ENCODE results near the gene NKAIN4. TPM values are rescaled to one million over a fixed set of nuclear protein-coding genes. Genes with fewer than 3 reads are reported as not detected.

NKAIN4 gene
- polyA plus RNA-seq, 1 donor = 6.8 TPM

DNA sequence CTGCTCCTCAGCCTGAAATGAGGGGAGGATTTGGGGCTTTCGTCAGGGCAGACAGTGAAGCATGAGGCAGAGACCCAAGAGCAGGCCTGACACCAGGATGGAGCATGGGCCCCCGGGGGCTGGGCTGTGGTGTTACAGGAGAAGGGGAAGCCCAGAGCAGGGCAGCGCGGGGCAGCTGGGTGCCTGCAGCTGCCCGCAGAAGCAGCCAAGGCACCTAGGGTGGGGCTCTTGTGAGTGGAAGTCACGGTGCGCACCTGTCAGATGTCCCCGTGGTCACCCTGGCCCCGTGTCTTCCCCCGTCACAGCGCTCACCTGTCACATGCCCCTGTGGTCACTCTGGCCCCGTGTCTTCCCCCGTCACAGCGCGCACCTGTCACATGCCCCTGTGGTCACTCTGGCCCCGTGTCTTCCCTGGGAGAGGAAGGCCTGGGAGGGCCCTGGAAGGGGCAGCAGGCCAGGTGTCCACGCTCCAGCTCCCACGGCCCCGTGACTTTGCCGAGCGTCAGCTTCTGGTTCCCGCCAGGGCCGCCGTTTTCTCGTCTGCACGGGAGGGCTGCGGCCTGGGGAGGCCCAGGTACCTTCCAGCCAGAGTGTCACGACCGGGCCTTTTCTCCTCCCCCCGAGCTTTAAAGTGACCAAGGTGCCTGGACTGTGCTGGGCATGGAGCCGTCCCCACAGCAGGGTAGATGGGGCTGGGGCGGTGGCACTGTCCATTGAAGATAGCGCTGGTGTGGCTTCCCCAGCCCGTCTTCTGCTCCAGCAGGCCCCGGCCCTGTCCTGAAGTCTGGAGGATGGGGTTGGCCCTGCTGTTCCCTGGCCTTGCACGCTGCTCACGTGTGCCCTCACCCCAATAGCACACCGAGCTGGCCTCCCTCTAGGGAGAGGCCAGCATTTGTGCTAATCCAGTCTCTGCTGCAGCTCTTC, 27.7 kb upstream of the NKAIN4 start:
- no CpG with 5 or more reads among the region's 38 CpGs for WGBS (ENCODE audit: insufficient coverage, low lambda C conversion rate)
- Histone ChIP-seq H3K36me3 (ENCODE audit: control insufficient read depth, insufficient read depth, low read length) (peaks cover 83% of the 10 kb centered on the region), H3K4me1 (ENCODE audit: control insufficient read depth, insufficient read depth, low read length) (peaks cover 2% of the 10 kb centered on the region), H3K27ac (ENCODE audit: low read length) (no peak overlapping the region), H3K4me3 (ENCODE audit: low read length) (no peak overlapping the region), H3K9me3 (ENCODE audit: control insufficient read depth, low read depth, low read length) (no peaks in the 10 kb centered on the region), H3K27me3 (ENCODE audit: control insufficient read depth, insufficient read depth, low read length) (no peaks in the 10 kb centered on the region)
- DNase-seq = no peak

DNA sequence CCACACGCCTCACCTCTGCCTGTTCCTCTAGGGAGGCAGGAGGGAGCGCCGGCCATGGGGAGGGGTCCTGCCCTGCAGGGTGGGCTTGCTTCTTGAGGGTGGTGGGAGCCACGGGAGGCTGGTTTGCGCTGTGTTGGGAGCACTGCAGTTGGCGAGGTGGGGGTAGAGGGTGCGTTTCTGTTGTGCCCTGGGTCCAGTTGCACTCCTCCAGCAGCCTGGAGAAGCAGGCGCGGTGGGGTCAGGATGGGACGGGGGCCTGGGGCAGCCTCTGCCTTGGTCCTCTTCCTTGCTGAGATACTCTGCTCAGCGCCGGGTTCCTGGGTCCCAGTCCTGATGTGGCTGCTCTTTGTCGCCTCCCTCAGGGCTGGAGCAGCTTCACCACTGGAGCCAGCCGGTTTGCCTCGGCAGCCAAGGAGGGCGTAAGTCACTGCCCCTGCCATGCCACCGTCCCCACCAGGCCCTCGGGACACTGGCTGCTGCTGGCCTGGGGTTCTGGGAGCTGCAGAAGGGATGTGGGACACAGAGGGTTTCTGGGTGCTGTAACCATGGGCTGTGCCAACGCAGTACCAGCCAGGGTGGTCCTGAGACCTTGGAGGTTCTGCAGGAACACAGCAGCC, 26.8 kb upstream of the NKAIN4 start:
- no CpG with 5 or more reads among the region's 19 CpGs for WGBS (ENCODE audit: insufficient coverage, low lambda C conversion rate)
- H3K27me3 ChIP-seq (ENCODE audit: control insufficient read depth, insufficient read depth, low read length) = no peaks in the 10 kb centered on the region
- DNase-seq = no peak
- H3K27ac ChIP-seq (ENCODE audit: low read length) = no peak overlapping the region
- H3K9me3 ChIP-seq (ENCODE audit: control insufficient read depth, low read depth, low read length) = no peaks in the 10 kb centered on the region
- peaks cover 2% of the 10 kb centered on the region for H3K4me1 ChIP-seq (ENCODE audit: control insufficient read depth, insufficient read depth, low read length)
- no peak overlapping the region for H3K4me3 ChIP-seq (ENCODE audit: low read length)
- peaks cover 86% of the 10 kb centered on the region for H3K36me3 ChIP-seq (ENCODE audit: control insufficient read depth, insufficient read depth, low read length)

DNA sequence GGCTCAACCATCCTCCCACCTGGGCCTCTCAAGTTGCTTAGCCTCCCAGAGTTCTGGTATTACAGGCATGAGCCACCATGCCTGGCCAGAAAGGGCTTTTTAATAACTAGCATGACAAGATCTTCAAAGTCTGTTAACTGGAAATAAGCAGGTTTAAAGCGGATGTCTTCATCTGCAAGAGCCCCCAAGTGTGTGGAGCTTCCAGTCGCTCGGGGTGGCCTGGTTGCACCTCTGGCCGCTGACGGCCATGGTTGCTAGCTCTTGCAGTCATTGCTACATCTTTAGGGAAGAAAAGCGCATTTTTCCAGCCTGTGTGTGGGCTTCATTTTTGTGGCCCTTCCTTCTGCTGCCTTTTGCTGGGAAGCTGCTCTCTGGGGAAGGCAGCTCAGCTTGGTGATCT, 26.1 kb upstream of the NKAIN4 start:
- no peak overlapping the region for H3K27ac ChIP-seq (ENCODE audit: low read length)
- no peaks in the 10 kb centered on the region for H3K27me3 ChIP-seq (ENCODE audit: control insufficient read depth, insufficient read depth, low read length)
- no peak for DNase-seq
- peaks cover 86% of the 10 kb centered on the region for H3K36me3 ChIP-seq (ENCODE audit: control insufficient read depth, insufficient read depth, low read length)
- WGBS (ENCODE audit: insufficient coverage, low lambda C conversion rate) = no CpG with 5 or more reads among the region's 6 CpGs
- peaks cover 2% of the 10 kb centered on the region for H3K4me1 ChIP-seq (ENCODE audit: control insufficient read depth, insufficient read depth, low read length)
- H3K9me3 ChIP-seq (ENCODE audit: control insufficient read depth, low read depth, low read length) = no peaks in the 10 kb centered on the region
- H3K4me3 ChIP-seq (ENCODE audit: low read length) = no peak overlapping the region

DNA sequence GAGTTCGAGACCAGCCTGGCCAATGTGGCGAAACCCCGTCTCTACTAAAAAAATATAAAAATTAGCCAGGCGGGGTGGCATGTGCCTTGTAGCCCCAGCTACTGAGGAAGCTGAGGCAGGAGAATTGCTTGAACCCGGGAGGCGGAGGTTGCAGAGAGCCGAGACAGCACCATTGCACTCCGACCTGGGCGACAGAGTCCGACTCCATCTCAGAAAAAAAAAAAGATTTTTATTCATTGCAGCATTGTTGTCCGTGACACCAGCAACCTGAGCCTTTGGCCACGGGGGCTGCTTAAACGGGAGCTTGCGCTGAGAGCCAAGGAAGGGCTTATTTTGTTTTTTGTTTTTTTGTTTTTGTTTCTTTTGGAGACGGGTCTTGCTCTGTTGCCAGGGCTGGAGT, 25.7 kb upstream of the NKAIN4 start:
- Histone ChIP-seq H3K4me3 (ENCODE audit: low read length) (no peak overlapping the region), H3K9me3 (ENCODE audit: control insufficient read depth, low read depth, low read length) (no peaks in the 10 kb centered on the region), H3K27me3 (ENCODE audit: control insufficient read depth, insufficient read depth, low read length) (no peaks in the 10 kb centered on the region), H3K4me1 (ENCODE audit: control insufficient read depth, insufficient read depth, low read length) (peaks cover 2% of the 10 kb centered on the region), H3K36me3 (ENCODE audit: control insufficient read depth, insufficient read depth, low read length) (peaks cover 82% of the 10 kb centered on the region), H3K27ac (ENCODE audit: low read length) (no peak overlapping the region)
- WGBS (ENCODE audit: insufficient coverage, low lambda C conversion rate) = no CpG with 5 or more reads among the region's 15 CpGs
- DNase-seq = no peak

DNA sequence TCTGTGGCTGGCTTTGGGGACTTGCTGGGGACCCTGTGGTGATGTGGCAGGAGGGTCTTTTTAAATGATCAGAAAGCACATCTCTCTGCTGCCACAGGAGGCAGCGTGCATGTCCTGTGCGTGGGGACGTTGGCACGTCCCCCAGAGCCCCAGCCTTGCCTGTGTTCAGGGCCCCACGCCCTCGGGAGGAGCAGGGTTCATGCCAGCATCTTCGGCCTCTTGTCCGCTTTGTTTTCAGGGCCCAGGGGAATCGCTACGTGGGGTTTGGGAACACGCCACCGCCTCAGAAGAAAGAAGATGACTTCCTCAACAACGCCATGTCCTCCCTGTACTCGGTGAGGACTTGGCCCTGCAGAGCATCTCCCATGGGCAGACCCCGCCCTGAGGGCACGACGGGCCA, 24.4 kb upstream of the NKAIN4 start:
- no peaks in the 10 kb centered on the region for H3K9me3 ChIP-seq (ENCODE audit: control insufficient read depth, low read depth, low read length)
- no peaks in the 10 kb centered on the region for H3K27me3 ChIP-seq (ENCODE audit: control insufficient read depth, insufficient read depth, low read length)
- WGBS (ENCODE audit: insufficient coverage, low lambda C conversion rate) = no CpG with 5 or more reads among the region's 17 CpGs
- H3K4me1 ChIP-seq (ENCODE audit: control insufficient read depth, insufficient read depth, low read length) = peaks cover 2% of the 10 kb centered on the region
- H3K36me3 ChIP-seq (ENCODE audit: control insufficient read depth, insufficient read depth, low read length) = peaks cover 78% of the 10 kb centered on the region
- no peak overlapping the region for H3K27ac ChIP-seq (ENCODE audit: low read length)
- no peak overlapping the region for H3K4me3 ChIP-seq (ENCODE audit: low read length)
- DNase-seq = no peak

DNA sequence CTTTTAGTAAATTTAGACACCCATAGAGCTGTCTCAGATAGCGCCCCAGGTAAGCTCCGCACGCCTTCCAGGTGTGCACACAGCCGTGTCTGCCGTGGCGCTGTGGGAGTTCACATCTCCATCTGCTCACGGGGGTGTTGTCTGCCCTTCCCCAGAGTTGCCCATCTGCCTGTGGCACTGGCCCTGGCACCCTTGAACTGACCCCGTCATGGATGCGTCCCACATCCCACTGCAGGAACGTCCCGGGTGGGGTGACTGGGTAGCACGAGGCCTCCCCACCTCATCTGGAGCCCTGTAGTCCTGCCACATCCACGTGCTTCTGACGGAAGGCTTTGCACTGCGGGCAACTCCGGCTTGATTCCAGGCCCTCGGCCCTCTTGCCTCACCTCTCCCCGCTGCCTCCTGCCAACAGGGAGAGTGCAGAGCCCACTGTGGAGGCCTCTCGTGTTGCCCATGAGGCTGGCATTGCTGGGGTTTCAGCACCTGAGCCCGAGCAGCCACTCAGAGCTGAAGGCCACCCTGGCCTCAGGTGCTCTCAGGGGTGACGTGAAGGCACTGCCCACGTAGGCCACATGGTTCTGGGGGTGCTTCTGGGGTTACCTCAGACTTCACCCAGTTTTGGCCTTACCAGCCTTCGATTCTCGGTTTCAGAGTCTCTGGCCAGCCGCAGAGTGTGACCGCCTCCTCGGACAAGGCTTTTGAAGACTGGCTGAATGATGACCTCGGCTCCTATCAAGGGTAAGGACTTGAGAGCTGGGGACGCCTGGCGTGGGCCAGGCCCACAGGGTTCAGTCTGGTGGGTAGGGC, 23.4 kb upstream of the NKAIN4 start:
- H3K36me3 ChIP-seq (ENCODE audit: control insufficient read depth, insufficient read depth, low read length) = peaks cover 68% of the 10 kb centered on the region
- DNase-seq = no peak
- peaks cover 3% of the 10 kb centered on the region for H3K4me1 ChIP-seq (ENCODE audit: control insufficient read depth, insufficient read depth, low read length)
- H3K4me3 ChIP-seq (ENCODE audit: low read length) = no peak overlapping the region
- no peaks in the 10 kb centered on the region for H3K27me3 ChIP-seq (ENCODE audit: control insufficient read depth, insufficient read depth, low read length)
- no peak overlapping the region for H3K27ac ChIP-seq (ENCODE audit: low read length)
- WGBS (ENCODE audit: insufficient coverage, low lambda C conversion rate) = no CpG with 5 or more reads among the region's 30 CpGs
- no peaks in the 10 kb centered on the region for H3K9me3 ChIP-seq (ENCODE audit: control insufficient read depth, low read depth, low read length)

DNA sequence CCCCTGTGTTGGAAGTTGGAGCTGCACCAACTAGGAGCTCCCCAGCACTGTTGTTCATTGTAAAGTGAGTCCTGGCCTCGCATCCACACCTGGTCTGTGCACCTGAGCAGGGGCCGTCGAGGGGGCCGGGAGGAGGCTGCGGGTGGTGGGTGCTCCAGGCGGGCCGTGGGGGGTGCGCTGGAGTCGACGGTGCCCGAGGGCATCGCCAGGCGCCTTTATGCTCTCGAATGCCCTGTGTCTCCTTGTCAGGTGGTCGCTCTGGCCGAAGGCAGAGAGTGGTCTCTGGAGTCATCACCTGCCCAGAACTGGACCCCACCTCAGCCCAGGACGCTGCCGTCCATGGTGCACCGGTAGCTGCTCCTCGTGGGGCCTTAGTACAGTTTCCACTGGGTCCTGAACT, 22.7 kb upstream of the NKAIN4 start:
- Histone ChIP-seq H3K4me3 (ENCODE audit: low read length) (no peak overlapping the region), H3K4me1 (ENCODE audit: control insufficient read depth, insufficient read depth, low read length) (peaks cover 3% of the 10 kb centered on the region), H3K9me3 (ENCODE audit: control insufficient read depth, low read depth, low read length) (no peaks in the 10 kb centered on the region), H3K27me3 (ENCODE audit: control insufficient read depth, insufficient read depth, low read length) (no peaks in the 10 kb centered on the region), H3K36me3 (ENCODE audit: control insufficient read depth, insufficient read depth, low read length) (peaks cover 61% of the 10 kb centered on the region), H3K27ac (ENCODE audit: low read length) (no peak overlapping the region)
- no peak for DNase-seq
- WGBS (ENCODE audit: insufficient coverage, low lambda C conversion rate) = no CpG with 5 or more reads among the region's 20 CpGs

DNA sequence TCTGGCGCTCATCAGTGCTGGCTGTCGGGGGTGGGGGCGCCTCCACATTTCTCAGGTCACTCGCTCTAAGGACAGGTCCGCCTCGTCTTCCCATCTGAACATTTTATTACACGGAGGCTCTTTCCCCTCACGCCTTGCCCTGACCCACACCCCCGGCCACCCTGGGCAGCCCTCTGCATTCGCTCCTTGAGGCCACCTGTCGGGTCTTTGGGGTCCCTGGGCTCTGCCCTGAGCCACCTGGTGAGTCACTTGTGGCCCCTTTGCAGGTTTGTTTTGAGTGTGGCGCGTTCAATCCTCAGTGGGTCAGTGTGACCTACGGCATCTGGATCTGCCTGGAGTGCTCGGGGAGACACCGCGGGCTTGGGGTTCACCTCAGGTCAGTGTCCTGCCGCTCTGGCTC, 21.6 kb upstream of the NKAIN4 start:
- DNase-seq = no peak
- H3K4me3 ChIP-seq (ENCODE audit: low read length) = no peak overlapping the region
- peaks cover 53% of the 10 kb centered on the region for H3K36me3 ChIP-seq (ENCODE audit: control insufficient read depth, insufficient read depth, low read length)
- peaks cover 3% of the 10 kb centered on the region for H3K4me1 ChIP-seq (ENCODE audit: control insufficient read depth, insufficient read depth, low read length)
- no peak overlapping the region for H3K27ac ChIP-seq (ENCODE audit: low read length)
- H3K27me3 ChIP-seq (ENCODE audit: control insufficient read depth, insufficient read depth, low read length) = no peaks in the 10 kb centered on the region
- no peaks in the 10 kb centered on the region for H3K9me3 ChIP-seq (ENCODE audit: control insufficient read depth, low read depth, low read length)
- WGBS (ENCODE audit: insufficient coverage, low lambda C conversion rate) = 100% methylated on average over 2 of the region's 18 CpGs

DNA sequence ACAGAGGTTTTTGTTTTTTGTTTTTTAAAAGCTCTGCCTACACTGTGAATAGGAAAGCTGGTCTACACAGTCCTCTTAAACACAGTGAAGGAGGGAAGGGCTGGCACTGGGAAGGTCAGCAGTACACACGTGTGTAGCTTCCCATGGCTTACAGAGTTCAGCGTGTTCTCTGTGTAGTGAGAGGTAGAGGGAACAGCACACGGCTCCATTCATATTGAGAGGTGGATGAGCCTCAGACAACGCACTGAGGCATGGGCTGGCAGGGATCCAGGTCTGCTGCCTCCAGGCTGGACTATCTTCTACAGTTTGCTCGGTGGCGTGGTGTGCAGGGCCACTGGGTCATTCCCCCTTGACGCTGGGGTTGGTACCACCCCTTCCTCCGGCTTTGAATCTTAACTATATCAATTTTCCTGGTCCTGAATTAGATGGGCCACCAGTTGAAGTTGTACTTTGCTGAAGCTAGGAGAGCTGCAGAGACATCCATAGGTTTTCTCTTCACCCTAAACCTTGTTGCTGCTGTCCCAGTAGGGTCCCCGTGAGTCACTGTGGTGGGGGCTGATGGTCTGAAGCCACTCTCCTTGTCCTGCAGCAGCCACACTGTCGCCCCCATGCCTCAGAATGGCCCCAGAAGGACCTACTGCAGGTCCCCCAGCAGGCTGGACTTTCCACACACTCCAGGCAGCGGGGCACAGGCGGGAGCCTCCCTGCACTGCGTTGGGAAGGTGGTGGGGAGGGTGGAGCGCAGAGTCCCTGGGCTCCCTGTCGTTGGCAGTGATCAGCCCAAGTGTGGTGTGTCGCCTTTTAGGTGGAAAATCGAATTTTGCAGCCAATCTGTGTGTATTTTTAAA, 20.3 kb upstream of the NKAIN4 start:
- H3K4me3 ChIP-seq (ENCODE audit: low read length) = no peak overlapping the region
- H3K27me3 ChIP-seq (ENCODE audit: control insufficient read depth, insufficient read depth, low read length) = no peaks in the 10 kb centered on the region
- H3K4me1 ChIP-seq (ENCODE audit: control insufficient read depth, insufficient read depth, low read length) = peaks cover 3% of the 10 kb centered on the region
- no peak for DNase-seq
- H3K36me3 ChIP-seq (ENCODE audit: control insufficient read depth, insufficient read depth, low read length) = peaks cover 43% of the 10 kb centered on the region
- whole genome bisulfite sequencing (ENCODE audit: insufficient coverage, low lambda C conversion rate) = no CpG with 5 or more reads among the region's 17 CpGs
- H3K27ac ChIP-seq (ENCODE audit: low read length) = no peak overlapping the region
- no peaks in the 10 kb centered on the region for H3K9me3 ChIP-seq (ENCODE audit: control insufficient read depth, low read depth, low read length)

Data from large intestine (tissue), 3 donors.